GM11168 (cell line): ENCODE measurements around the gene RFT1.
"Not testable (repeated sequence)": the region's sequence is repeated elsewhere in the genome, so short reads cannot be mapped to it uniquely, and the experiment has no call there.

Source experiments
- in situ Hi-C: fragments of 300-500 bp; cut with MboI; formaldehyde crosslinking; loops from one replicate; pipeline ENCODE4 v1.12.0; 2022; ENCODE audit warnings: low sequenced_read_pairs; ENCODE audit not compliant: unreplicated experiment

Gene RFT1

GRCh38 chr3:53163444-53164387 is 33.5 kb upstream of the RFT1 start:
- in situ Hi-C loops, result no loop called here

GRCh38 chr3:53162672-53163443 is 32.6 kb upstream of the RFT1 start:
- in situ Hi-C loops, result no loop called here

- in situ Hi-C loops, result no loop called here
Observed at GRCh38 chr3:53161820-53162671, 31.8 kb upstream of the RFT1 start.

- in situ Hi-C loops, result no loop called here
Observed at GRCh38 chr3:53161450-53161819, 31.2 kb upstream of the RFT1 start.

GRCh38 chr3:53160660-53161449 is 30.6 kb upstream of the RFT1 start, which contains the start of gene PRKCD:
Gene PRKCD (plus strand): TSS chr3:53161209. CDS start chr3:53178423, 17,214 bp downstream.
- in situ Hi-C loops, result no loop called here

- in situ Hi-C loops, result no loop called here
Observed at GRCh38 chr3:53160061-53160659, 29.9 kb upstream of the RFT1 start.

GRCh38 chr3:53159156-53160060 is 29.2 kb upstream of the RFT1 start:
- in situ Hi-C loops, result no loop called here

GRCh38 chr3:53158765-53159155 is 28.5 kb upstream of the RFT1 start:
- in situ Hi-C loops, result no loop called here

- in situ Hi-C loops, result no loop called here
Observed at GRCh38 chr3:53157974-53158580, 27.8 kb upstream of the RFT1 start.

GRCh38 chr3:53156368-53156834 is 26.2 kb upstream of the RFT1 start:
- in situ Hi-C loops, result no loop called here

GRCh38 chr3:53155760-53156159 is 25.5 kb upstream of the RFT1 start:
- in situ Hi-C loops, result no loop called here

- in situ Hi-C loops, result no loop called here
Observed at GRCh38 chr3:53154881-53155285, 24.6 kb upstream of the RFT1 start.

GRCh38 chr3:53153980-53154379 is 23.7 kb upstream of the RFT1 start:
- in situ Hi-C loops, result no loop called here

GRCh38 chr3:53153264-53153823 is 23.1 kb upstream of the RFT1 start:
- in situ Hi-C loops, result no loop called here

GRCh38 chr3:53151870-53152660 is 21.8 kb upstream of the RFT1 start:
- in situ Hi-C loops, result no loop called here

GRCh38 chr3:53151465-53151864 is 21.2 kb upstream of the RFT1 start:
- in situ Hi-C loops, result no loop called here

GRCh38 chr3:53151086-53151438 is 20.8 kb upstream of the RFT1 start:
- in situ Hi-C loops, result not testable (repeated sequence)
